K562 (cell line): Measurements from ENCODE around the gene ZAP70. TPM values are rescaled to one million over a fixed set of nuclear protein-coding genes. Genes with fewer than 3 reads are reported as not detected.

Experiments used
- ARID1B ChIP-seq: fragments of 450-650 bp; IDR thresholded peaks from 2 replicates; pipeline ENCODE4 v1.6.1; 2016; ENCODE audit warnings: antibody characterized with exemption, mild to moderate bottlenecking, inconsistent platforms
- CBFA2T3 ChIP-seq: fragments of 450-650 bp; IDR thresholded peaks from 2 replicates; pipeline ENCODE4 v1.6.1; 2017
- ETS1 ChIP-seq: conservative IDR thresholded peaks from 2 replicates; pipeline ENCODE4 v1.6.1; 2011; ENCODE audit warnings: low read depth, mild to moderate bottlenecking, low read length; ENCODE audit not compliant: control insufficient read depth
- PRDM10 ChIP-seq: fragments of 450-650 bp; IDR thresholded peaks from 2 replicates; pipeline ENCODE4 v1.6.1; 2018; ENCODE audit not compliant: partially characterized antibody
- SNRNP70 ChIP-seq: fragments of 200-400 bp; formaldehyde crosslinking; optimal IDR thresholded peaks from 2 replicates; pipeline ENCODE3; 2017; ENCODE audit warnings: low read depth, low read length
- ZBTB26 ChIP-seq: fragments of 450-650 bp; formaldehyde crosslinking; IDR thresholded peaks from 2 replicates; pipeline ENCODE4 v1.4.0; 2022; ENCODE audit warnings: missing genetic modification characterization
- polyA plus RNA-seq, 8 experiments: library from polyadenylated mRNA; depleted of rRNA in 4 of 8; stranded (reverse) in 5 of 8; unstranded in 3 of 8; fragments of >200 nt; fragmentation: Nextera tagmentation in 2 of 8; fragmentation: Illumina TruSeq in 1 of 8; extraction: Ambion mirVana in 2 of 8; extraction: Trizol in 1 of 8; gene quantifications; 2 replicates each; pipeline versions ENCODE4 v1.2.1 to v1.2.3, GENCODE V29; 2011 to 2014; ENCODE audit warnings: inconsistent platforms in 1 of 8, missing spikeins in 1 of 8
- total RNA-seq, 7 experiments: library from RNA; depleted of rRNA in 6 of 7; stranded (reverse); fragments of >200 nt in 6 of 7; fragmentation: Illumina TruSeq in 2 of 7; extraction: Trizol in 2 of 7; gene quantifications; 2 replicates each; pipeline versions ENCODE4 v1.2.1 to v1.2.3, GENCODE V29; 2011 to 2021; ENCODE audit warnings: low replicate concordance in 1 of 7

Gene ZAP70
- total and polyA plus RNA-seq, 9 of the 15 experiments (the other 6 are each of a cell fraction or from before 2014, with no cell fraction given): 0.06 to 0.80 (median 0.21) TPM; not detected in 1

GRCh38 chr2:97663626-97663961, 49.8 kb upstream of the ZAP70 start (continued):
- no peak for TF ChIP-seq PRDM10
- TF ChIP-seq ZBTB26 (CRISPR knock-in tag): no peak
- 0 out of 2 replicates have a peak, but pooled peaks have one; percentile 42 for TF ChIP-seq ETS1
- TF ChIP-seq SNRNP70: no peak
- no peak for TF ChIP-seq CBFA2T3
- TF ChIP-seq ARID1B: no peak
